Measurements from ENCODE around the gene ADGRA1.

Gene ADGRA1

DNA sequence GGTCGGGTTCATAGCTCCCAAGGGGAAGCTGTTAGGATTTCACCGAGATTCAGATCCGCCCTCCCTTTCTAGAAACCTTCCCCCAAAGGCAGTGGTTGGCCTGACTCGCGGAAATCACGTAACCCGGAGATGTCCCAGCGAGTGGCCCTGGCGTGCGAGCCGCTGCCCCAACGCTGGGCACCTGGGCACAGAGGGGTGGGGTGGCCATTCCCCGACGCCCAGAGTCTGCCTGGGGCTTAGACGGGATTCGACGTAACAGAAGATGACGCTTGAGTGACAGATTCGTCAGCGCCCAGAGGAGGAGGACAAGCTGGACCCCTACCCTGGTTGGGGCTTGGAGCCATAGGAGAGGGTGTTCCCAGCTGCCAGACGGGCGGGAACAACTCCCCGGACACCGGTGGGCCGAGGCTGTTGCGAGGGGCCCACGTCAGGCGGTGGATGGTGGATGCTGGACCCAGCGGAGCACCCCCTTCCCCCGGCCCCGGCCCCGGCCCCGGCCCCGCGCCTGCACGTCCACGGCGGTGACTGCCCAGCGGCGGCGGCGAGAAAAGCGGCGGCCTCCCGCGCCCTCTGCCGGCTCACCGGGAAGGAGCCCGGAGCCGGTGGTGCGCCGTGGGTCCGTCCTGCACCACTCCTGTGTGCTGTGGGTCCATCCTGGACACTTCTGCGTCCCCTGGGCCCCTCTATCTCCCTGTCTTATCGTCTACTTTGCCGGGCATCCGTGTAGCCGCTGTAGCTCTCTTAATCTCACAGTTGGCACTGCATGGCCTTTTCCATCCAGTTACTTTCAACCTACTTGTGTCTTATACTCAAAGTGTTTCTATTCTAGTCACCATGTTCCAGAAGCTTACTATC lies 36.9 kb downstream of the ADGRA1 start:
- TF ChIP-seq GATA1 (IDR thresholded peaks at IDR 0.05; ENCODE audit: low read depth, low read length) (no peak), POLR2A (IDR thresholded peaks at IDR 0.05; ENCODE audit: low read length) (no peak)
- DNase-seq = peak; percentile 19 to 42

DNA sequence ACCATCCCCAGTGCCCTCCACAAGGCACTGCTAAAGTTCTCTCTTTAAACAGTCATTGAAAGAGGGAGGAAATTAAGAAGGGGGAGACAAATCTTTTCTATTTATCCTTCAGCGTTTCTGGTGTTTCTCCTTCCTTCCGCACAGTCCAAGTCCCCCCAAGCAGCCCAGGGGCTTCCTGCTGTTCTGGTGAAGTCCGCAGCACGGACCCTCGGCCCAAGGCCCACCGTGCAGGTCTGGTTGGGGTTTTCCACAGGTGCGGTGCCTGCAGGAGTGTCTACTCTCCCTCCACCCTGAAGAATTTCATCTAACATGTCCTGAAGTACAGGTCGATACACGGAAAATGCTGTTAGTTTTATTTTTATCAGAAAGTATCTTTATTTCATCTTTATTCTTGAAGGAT lies 38.2 kb downstream of the ADGRA1 start:
- no peak for TF ChIP-seq POLR2A (IDR thresholded peaks at IDR 0.05; ENCODE audit: low read length)
- no peak for TF ChIP-seq GATA1 (IDR thresholded peaks at IDR 0.05; ENCODE audit: low read depth, low read length)
- DNase-seq = no peak

DNA sequence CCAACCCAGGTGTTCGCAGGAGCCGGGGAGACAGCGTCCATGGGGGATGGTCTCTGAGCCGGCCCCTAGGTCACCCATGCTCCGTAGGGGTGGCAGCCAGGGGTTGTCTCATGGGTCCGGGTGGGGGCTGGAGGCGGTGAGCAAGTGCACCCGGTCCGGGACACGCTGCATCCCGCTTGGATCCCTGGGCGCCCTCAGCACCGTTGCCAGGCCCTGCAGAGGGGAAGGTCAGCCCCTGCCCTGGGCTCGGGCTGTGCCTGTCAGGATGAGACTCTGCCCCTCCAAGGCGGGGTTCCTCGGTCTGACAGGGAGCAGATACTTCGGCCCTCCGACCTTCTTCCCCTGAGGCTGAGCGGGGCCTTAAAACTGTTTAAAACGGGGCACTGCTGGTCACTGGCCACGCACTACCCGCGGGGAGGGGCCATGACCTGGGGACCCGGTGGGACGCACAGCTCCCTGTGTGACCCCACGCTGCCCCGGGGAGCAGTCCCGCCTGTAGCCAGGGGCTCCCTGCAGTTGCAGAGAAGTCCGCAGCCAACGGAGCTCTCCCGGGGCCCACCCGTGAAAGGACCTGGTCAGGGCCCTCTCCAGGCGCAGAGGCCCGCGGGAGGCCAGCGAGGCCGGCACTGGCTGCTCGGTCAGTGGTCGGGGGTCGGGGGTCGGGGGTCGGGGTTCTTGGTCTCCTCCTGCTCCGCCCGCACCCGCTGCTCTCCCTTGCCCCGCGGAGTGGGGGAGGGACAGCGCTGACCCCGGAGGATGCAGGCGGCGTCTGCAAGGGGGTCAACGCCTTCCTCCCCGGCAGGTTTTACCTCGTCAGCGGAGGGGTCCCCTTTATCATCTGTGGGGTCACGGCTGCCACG lies 38.9 kb downstream of the ADGRA1 start:
- TF ChIP-seq GATA1 (IDR thresholded peaks at IDR 0.05; ENCODE audit: low read depth, low read length) = no peak

DNA sequence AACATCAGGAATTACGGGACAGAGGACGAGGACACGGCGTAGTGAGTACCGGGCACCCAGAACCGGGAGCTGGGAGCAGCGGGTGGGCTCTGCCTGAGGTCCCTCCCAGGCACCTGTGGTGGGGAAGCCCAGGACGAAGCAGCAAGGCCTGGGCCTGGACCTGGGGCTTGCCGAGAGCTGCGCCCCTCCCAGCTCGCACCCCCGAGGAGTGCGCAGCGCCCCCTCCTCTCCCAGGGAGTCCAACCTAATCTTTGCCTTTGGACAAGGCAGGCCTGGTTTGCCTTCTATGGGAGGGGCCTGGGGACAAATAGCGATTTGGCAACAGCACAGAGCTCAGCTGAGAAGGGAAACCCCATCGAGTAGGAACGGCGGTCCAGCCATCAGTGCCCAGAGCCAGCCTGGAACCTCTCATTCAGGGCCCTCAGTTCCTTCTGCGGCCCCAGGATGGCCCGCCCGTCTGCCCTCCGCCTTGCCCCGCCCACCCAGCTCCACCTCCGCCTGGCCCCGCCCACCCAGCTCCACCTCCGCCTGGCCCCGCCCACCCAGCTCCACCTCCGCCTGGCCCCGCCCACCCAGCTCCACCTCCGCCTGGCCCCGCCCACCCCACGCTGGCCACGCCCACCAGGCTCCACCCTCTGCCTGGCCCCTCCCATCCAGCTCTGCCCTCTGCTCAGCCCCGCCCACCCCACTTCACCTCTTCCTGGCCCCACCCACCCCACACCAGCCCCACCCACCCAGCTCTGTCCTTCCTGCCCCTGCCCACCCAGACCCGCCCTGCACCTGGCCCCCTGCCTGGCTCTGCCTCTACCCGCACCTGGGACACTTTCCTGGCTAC lies 39.8 kb downstream of the ADGRA1 start:
- peak; percentile 44 to 63 for DNase-seq
- no peak for TF ChIP-seq POLR2A (IDR thresholded peaks at IDR 0.05; ENCODE audit: low read length)
- TF ChIP-seq GATA1 (IDR thresholded peaks at IDR 0.05; ENCODE audit: low read depth, low read length) = no peak

More for the DNA sequence above, 38.9 kb downstream of the ADGRA1 start:
- DNase-seq = no peak

DNA sequence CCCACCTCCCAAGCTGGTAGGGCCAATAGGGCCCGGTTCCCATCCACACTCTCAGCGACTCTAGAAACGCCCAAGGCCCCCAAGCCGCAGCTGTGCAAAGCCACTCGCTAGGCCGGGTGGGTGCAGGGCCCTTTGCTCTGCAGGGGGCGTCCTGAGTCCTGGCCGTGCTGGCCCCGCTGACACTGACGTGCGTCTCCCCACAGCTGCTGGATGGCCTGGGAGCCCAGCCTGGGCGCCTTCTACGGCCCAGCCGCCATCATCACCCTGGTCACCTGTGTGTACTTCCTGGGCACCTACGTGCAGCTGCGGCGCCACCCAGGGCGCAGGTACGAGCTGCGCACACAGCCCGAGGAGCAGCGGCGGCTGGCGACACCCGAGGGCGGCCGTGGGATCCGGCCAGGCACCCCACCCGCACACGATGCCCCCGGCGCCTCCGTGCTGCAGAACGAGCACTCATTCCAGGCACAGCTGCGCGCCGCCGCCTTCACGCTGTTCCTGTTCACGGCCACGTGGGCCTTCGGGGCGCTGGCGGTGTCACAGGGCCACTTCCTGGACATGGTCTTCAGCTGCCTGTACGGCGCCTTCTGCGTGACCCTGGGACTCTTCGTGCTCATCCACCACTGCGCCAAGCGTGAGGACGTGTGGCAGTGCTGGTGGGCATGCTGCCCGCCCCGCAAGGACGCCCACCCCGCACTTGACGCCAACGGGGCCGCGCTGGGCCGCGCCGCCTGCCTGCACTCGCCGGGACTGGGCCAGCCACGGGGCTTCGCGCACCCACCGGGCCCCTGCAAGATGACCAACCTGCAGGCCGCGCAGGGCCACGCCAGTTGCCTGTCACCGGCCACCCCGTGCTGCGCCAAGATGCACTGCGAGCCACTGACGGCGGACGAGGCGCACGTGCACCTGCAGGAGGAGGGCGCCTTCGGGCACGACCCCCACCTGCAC lies 40.7 kb downstream of the ADGRA1 start:
- DNase-seq = no peak
- TF ChIP-seq POLR2A (IDR thresholded peaks at IDR 0.05; ENCODE audit: low read length) = no peak
- TF ChIP-seq GATA1 (IDR thresholded peaks at IDR 0.05; ENCODE audit: low read depth, low read length) = no peak

DNA sequence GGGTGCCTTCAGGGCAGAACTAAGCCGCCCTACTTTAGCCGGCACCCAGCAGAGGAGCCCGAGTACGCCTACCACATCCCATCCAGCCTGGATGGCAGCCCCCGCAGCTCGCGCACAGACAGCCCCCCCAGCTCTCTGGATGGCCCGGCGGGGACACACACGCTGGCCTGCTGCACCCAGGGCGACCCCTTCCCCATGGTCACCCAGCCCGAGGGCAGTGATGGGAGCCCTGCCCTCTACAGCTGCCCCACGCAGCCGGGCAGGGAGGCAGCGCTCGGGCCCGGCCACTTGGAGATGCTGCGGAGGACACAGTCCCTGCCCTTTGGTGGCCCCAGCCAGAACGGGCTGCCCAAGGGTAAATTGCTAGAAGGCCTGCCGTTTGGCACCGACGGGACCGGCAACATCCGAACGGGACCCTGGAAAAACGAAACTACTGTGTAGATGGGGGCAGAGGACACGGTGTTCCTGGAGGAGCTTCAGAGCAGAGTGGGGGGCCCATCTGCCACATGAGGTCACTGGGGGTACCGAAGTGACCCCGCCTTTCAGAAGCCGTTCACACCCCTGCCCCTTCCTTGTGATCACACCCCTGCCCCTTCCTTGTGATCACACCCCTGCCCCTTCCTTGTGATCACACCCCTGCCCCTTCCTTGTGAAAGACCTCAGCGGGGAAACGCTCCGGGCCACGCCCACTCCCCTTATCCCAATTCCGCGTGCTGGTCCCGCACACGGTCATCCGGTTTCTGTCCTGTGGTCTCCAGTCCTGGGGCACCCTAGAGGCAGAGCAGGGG lies 41.5 kb downstream of the ADGRA1 start:
- no peak for DNase-seq
- no peak for TF ChIP-seq POLR2A (IDR thresholded peaks at IDR 0.05; ENCODE audit: low read length)
- no peak for TF ChIP-seq GATA1 (IDR thresholded peaks at IDR 0.05; ENCODE audit: low read depth, low read length)

DNA sequence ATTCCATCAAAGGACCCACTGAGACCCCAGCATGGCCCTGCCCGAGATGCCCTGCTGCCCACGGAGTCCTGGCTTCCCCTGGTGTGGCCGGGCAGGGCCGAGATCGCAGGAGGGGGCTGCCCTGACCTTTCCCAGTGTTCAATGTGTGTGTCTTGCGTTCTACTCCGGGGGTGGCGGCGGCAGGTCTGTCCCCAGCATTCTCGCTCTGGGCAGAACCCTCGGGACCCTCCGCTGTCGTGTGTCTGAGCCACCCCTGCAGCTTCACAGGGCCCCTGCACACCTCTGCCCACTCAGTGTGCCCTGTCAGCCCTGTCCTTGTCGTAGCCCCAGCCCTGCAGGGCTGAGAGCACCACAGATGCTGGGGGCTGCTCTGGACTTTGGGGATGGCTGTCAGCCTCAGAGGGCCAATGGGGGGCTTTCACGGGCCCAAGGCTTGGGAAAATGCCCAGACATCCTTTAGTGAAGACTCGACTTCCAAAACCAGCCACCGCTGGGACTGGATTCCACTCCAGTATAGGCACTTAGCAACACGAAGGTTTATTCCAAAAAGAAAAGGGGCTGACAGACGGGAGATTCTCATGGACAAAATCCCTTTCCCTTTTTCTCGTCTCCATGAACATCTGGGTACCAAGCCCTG lies 42.3 kb downstream of the ADGRA1 start:
- DNase-seq = no peak
- TF ChIP-seq POLR2A (IDR thresholded peaks at IDR 0.05; ENCODE audit: low read length) = no peak

DNA sequence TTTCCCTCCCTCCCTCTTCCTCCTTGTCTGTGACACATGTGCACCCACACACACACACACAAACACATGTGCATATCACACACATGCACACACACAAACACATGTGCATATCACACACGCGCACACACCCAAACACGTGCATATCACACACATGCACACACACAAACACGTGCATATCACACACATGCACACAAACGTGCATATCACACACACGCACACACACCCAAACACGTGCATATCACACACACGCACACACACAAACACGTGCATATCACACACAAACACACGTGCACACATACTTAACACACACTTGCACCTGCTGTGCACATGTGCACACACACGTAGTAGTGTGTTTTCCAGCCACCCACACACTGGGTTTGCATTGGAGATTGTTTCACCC lies 42.9 kb downstream of the ADGRA1 start:
- TF ChIP-seq POLR2A (IDR thresholded peaks at IDR 0.05; ENCODE audit: low read length) (no peak), GATA1 (IDR thresholded peaks at IDR 0.05; ENCODE audit: low read depth, low read length) (no peak)
- no peak for DNase-seq

DNA sequence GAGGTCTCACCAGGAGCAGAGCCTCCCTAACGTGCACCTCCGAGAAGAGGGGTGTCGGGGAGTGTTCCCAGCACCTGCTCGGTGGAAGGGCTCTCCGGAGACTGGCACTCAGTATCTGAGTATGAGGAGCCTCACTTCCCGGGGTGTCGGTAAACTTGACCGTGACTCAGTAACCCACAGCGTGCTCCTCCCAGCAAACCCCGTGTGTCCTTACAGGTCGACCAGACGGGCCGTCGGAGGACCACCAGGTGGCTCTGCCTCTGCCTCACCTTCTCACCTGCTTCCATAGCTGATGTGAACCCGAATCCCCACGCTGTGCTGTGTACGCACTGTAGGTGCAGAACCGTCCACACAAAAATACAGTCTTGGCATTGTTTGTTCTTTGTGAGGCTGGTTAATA lies 43.3 kb downstream of the ADGRA1 start:
- TF ChIP-seq POLR2A (IDR thresholded peaks at IDR 0.05; ENCODE audit: low read length) (no peak), GATA1 (IDR thresholded peaks at IDR 0.05; ENCODE audit: low read depth, low read length) (no peak)
- no peak for DNase-seq

DNA sequence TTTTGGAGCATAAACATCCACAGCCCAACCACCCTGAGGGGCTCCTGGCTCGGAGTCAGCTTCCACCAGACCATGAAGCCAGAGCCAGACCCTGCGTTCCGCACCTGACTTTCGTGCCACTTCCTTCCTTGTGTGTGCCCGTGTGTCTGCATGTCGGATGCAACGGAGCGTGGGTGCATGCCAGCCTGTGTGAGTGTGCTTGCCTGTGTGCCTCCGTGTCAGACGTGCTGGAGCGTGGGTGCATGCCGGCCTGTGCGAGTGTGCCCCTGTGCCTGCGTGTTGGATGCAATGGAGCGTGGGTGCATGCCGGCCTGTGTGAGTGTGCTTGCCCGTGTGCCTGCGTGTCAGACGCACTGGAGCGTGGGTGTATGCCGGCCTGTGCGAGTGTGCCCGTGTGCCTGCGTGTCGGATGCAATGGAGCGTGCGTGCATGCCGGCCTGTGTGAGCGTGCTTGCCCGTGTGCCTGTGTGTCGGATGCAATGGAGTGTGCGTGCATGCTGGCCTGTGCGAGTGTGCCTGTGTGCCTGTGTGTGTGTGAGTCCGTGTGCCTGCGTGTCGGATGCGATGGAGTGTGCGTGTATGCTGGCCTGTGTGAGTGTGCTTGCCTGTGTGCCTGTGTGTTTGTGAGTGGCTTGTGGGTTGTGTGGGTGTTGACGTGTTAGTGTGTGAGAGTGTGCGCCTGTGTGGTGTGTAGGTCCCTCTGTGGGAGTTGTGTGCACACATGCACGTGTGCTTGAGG lies 44.2 kb downstream of the ADGRA1 start:
- no peak for DNase-seq
- TF ChIP-seq GATA1 (IDR thresholded peaks at IDR 0.05; ENCODE audit: low read depth, low read length) (no peak), POLR2A (IDR thresholded peaks at IDR 0.05; ENCODE audit: low read length) (no peak)
